ENCODE measurements around the gene JAGN1.

DNA sequence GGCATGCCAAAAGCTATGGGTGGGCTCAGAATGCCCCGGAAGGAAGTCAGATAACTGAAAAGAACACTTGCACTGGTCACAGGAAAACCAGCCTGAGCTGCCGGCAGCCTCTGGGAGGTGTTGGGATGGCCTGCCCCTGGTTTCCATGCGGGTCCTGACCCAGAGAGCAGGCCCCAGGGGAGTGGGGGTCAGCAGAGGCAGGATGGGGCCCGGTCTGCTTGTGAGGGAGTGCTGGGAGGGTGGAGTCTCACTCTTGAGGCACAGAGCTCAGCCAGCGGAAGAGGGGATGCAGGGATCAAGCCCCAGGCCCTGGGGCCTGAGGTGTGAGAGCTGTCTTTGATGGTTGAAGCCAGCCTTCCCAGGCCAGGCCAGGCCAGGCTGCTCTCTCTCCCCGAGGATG is 44.2 kb upstream of the JAGN1 start:
- TF ChIP-seq POLR2A (IDR thresholded peaks at IDR 0.05; ENCODE audit: low read length) (no peak), GATA1 (IDR thresholded peaks at IDR 0.05; ENCODE audit: low read depth, low read length) (no peak)
